Measurements from ENCODE around the gene DDX23. TPM values are rescaled to one million over a fixed set of nuclear protein-coding genes. Genes with fewer than 3 reads are reported as not detected.

The DDX23 gene
- total RNA-seq, 1 experiment from 2014 or later: 107 TPM

DNA sequence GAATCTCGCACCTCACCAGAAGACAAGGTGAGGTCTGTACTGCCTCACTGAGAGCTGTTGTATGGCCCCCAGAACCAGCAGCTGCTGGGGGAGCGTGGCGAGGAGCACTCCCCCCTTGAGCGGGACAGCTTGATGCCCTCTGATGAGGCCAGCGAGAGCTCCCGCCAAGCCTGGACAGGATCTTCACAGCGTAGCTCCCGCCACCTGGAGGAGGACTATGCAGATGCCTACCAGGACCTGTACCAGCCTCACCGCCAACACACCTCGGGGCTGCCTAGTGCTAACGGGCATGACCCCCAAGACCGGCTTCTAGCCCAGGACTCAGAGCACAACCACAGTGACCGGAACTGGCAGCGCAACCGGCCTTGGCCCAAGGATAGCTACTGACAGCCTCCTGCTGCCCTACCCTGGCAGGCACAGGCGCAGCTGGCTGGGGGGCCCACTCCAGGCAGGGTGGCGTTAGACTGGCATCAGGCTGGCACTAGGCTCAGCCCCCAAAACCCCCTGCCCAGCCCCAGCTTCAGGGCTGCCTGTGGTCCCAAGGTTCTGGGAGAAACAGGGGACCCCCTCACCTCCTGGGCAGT is 24.4 kb downstream of the DDX23 start (continued):
- TF ChIP-seq, protein P1, sequence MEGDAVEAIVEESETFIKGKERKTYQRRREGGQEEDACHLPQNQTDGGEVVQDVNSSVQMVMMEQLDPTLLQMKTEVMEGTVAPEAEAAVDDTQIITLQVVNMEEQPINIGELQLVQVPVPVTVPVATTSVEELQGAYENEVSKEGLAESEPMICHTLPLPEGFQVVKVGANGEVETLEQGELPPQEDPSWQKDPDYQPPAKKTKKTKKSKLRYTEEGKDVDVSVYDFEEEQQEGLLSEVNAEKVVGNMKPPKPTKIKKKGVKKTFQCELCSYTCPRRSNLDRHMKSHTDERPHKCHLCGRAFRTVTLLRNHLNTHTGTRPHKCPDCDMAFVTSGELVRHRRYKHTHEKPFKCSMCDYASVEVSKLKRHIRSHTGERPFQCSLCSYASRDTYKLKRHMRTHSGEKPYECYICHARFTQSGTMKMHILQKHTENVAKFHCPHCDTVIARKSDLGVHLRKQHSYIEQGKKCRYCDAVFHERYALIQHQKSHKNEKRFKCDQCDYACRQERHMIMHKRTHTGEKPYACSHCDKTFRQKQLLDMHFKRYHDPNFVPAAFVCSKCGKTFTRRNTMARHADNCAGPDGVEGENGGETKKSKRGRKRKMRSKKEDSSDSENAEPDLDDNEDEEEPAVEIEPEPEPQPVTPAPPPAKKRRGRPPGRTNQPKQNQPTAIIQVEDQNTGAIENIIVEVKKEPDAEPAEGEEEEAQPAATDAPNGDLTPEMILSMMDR (IDR thresholded peaks at IDR 0.05): no peak
- no peak for TF ChIP-seq TP53 (CRISPR knock-in tag; IDR thresholded peaks at IDR 0.05)
- TF ChIP-seq, protein P2, sequence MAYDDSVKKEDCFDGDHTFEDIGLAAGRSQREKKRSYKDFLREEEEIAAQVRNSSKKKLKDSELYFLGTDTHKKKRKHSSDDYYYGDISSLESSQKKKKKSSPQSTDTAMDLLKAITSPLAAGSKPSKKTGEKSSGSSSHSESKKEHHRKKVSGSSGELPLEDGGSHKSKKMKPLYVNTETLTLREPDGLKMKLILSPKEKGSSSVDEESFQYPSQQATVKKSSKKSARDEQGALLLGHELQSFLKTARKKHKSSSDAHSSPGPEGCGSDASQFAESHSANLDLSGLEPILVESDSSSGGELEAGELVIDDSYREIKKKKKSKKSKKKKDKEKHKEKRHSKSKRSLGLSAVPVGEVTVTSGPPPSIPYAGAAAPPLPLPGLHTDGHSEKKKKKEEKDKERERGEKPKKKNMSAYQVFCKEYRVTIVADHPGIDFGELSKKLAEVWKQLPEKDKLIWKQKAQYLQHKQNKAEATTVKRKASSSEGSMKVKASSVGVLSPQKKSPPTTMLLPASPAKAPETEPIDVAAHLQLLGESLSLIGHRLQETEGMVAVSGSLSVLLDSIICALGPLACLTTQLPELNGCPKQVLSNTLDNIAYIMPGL (CRISPR knock-in tag; IDR thresholded peaks at IDR 0.05): no peak

DNA sequence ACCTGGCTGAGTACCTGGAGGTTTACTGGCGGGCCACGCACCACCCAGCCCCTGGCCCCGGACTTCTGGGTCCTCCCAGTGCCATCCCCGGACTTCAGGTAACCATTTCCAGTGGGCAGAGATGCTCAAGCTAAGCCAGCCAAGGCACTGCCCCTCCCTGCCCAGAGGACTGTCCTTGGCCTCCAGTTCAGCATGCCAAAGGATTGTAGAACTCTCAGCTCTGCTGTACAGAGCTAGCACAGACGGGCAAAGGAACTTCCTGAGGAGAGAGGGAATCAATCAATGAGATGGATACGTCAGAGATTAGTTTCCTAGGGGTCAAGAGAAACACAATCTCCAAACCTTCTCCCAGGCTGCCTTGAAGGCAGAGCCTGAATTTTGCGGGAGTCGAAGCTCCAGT is 24.9 kb downstream of the DDX23 start:
- Mint-ChIP-seq H3K4me3 (no peak overlapping the region), H3K27me3 (ENCODE audit: low read depth) (peaks cover 2% of the 10 kb centered on the region; the same call in 1 of the 2 replicates), H3K36me3 (peaks cover 31% of the 10 kb centered on the region), H3K4me1 (peaks cover 13% of the 10 kb centered on the region), H3K27ac (no peak overlapping the region), H3K9me3 (no peaks in the 10 kb centered on the region)
- ATAC-seq (no peak), DNase-seq (ENCODE audit: low spot score) (no peak)
- CTCF ChIA-PET: interaction anchor here (0.9 to 2.9 kb wide), 6 partner anchors 8 to 151 kb away, joined by 3 to 24 read pairs (median 6); partner anchors contain the start of gene WNT1
- TF ChIP-seq FOXJ3 (CRISPR knock-in tag; IDR thresholded peaks at IDR 0.05; ENCODE audit: borderline replicate concordance) (no peak), GTF2I (CRISPR knock-in tag; conservative IDR thresholded peaks at IDR 0.05) (no peak), NR2C2 (CRISPR knock-in tag; IDR thresholded peaks at IDR 0.05) (no peak), CREB1 (CRISPR knock-in tag; IDR thresholded peaks at IDR 0.05) (no peak), NFATC4 (CRISPR knock-in tag; IDR thresholded peaks at IDR 0.05) (no peak), FOXP1 (CRISPR knock-in tag; IDR thresholded peaks at IDR 0.05; ENCODE audit: borderline replicate concordance) (no peak), ZNF138 (CRISPR knock-in tag; conservative IDR thresholded peaks at IDR 0.05) (no peak), ZNF263 (CRISPR knock-in tag; IDR thresholded peaks at IDR 0.05; ENCODE audit: low read depth) (no peak), ZNF671 (CRISPR knock-in tag; IDR thresholded peaks at IDR 0.05) (no peak)
- TF ChIP-seq, protein P3, sequence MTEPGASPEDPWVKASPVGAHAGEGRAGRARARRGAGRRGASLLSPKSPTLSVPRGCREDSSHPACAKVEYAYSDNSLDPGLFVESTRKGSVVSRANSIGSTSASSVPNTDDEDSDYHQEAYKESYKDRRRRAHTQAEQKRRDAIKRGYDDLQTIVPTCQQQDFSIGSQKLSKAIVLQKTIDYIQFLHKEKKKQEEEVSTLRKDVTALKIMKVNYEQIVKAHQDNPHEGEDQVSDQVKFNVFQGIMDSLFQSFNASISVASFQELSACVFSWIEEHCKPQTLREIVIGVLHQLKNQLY (CRISPR knock-in tag; IDR thresholded peaks at IDR 0.05): no peak
- POLR2A ChIA-PET: interaction anchor here (0.5 to 1.9 kb wide), 3 partner anchors 26 to 145 kb away, joined by 3 to 8 read pairs (median 4); partner anchors contain the start of genes DDX23 and KANSL2

DNA sequence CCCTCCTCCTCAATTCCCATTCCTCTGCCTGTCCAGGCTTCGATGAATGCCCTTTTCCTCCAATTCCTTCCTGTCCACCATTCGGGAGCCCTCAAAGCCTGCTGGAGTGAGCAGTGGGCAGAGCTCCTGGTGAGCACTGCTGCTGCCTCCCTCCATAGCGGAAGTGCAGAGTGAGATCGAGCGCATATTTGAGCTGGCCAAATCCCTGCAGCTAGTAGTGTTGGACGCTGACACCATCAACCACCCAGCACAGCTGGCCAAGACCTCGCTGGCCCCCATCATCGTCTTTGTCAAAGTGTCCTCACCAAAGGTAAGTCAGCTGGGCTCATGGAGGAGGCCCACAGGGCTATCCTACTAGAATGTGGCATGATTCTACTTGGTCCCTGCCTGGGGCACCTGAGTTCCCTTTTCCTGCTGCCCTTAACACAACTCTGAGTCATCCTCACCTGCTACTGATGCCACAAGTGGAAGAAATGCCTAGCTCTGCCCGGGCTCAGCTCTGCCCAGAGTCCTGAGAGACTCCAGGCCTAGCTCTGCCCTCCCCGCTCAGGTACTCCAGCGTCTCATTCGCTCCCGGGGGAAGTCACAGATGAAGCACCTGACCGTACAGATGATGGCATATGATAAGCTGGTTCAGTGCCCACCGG is 25.6 kb downstream of the DDX23 start:
- no peak for ATAC-seq
- Mint-ChIP-seq H3K9me3 (no peaks in the 10 kb centered on the region), H3K4me3 (no peak overlapping the region), H3K36me3 (peaks cover 24% of the 10 kb centered on the region), H3K27ac (peak overlapping the region; percentile 51; the same call in 1 of the 2 replicates), H3K4me1 (peaks cover 13% of the 10 kb centered on the region), H3K27me3 (ENCODE audit: low read depth) (peaks cover 4% of the 10 kb centered on the region; the same call in 1 of the 2 replicates)
- TF ChIP-seq ZNF121 (CRISPR knock-in tag; IDR thresholded peaks at IDR 0.05): no peak
- TF ChIP-seq, protein P4, sequence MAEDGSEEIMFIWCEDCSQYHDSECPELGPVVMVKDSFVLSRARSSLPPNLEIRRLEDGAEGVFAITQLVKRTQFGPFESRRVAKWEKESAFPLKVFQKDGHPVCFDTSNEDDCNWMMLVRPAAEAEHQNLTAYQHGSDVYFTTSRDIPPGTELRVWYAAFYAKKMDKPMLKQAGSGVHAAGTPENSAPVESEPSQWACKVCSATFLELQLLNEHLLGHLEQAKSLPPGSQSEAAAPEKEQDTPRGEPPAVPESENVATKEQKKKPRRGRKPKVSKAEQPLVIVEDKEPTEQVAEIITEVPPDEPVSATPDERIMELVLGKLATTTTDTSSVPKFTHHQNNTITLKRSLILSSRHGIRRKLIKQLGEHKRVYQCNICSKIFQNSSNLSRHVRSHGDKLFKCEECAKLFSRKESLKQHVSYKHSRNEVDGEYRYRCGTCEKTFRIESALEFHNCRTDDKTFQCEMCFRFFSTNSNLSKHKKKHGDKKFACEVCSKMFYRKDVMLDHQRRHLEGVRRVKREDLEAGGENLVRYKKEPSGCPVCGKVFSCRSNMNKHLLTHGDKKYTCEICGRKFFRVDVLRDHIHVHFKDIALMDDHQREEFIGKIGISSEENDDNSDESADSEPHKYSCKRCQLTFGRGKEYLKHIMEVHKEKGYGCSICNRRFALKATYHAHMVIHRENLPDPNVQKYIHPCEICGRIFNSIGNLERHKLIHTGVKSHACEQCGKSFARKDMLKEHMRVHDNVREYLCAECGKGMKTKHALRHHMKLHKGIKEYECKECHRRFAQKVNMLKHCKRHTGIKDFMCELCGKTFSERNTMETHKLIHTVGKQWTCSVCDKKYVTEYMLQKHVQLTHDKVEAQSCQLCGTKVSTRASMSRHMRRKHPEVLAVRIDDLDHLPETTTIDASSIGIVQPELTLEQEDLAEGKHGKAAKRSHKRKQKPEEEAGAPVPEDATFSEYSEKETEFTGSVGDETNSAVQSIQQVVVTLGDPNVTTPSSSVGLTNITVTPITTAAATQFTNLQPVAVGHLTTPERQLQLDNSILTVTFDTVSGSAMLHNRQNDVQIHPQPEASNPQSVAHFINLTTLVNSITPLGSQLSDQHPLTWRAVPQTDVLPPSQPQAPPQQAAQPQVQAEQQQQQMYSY (CRISPR knock-in tag; IDR thresholded peaks at IDR 0.05): no peak
- TF ChIP-seq GRHL2 (CRISPR knock-in tag; IDR thresholded peaks at IDR 0.05; ENCODE audit: insufficient replicate concordance, severe bottlenecking): no peak
- TF ChIP-seq, protein P5, sequence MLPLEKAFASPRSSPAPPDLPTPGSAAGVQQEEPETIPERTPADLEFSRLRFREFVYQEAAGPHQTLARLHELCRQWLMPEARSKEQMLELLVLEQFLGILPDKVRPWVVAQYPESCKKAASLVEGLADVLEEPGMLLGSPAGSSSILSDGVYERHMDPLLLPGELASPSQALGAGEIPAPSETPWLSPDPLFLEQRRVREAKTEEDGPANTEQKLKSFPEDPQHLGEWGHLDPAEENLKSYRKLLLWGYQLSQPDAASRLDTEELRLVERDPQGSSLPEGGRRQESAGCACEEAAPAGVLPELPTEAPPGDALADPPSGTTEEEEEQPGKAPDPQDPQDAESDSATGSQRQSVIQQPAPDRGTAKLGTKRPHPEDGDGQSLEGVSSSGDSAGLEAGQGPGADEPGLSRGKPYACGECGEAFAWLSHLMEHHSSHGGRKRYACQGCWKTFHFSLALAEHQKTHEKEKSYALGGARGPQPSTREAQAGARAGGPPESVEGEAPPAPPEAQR (CRISPR knock-in tag; IDR thresholded peaks at IDR 0.05): no peak
- TF ChIP-seq CREM (CRISPR knock-in tag; IDR thresholded peaks at IDR 0.05): no peak
- TF ChIP-seq, protein P6, sequence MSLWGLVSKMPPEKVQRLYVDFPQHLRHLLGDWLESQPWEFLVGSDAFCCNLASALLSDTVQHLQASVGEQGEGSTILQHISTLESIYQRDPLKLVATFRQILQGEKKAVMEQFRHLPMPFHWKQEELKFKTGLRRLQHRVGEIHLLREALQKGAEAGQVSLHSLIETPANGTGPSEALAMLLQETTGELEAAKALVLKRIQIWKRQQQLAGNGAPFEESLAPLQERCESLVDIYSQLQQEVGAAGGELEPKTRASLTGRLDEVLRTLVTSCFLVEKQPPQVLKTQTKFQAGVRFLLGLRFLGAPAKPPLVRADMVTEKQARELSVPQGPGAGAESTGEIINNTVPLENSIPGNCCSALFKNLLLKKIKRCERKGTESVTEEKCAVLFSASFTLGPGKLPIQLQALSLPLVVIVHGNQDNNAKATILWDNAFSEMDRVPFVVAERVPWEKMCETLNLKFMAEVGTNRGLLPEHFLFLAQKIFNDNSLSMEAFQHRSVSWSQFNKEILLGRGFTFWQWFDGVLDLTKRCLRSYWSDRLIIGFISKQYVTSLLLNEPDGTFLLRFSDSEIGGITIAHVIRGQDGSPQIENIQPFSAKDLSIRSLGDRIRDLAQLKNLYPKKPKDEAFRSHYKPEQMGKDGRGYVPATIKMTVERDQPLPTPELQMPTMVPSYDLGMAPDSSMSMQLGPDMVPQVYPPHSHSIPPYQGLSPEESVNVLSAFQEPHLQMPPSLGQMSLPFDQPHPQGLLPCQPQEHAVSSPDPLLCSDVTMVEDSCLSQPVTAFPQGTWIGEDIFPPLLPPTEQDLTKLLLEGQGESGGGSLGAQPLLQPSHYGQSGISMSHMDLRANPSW (CRISPR knock-in tag; conservative IDR thresholded peaks at IDR 0.05; ENCODE audit: low read depth): no peak
- TF ChIP-seq GTF2I (CRISPR knock-in tag; conservative IDR thresholded peaks at IDR 0.05): no peak
- TF ChIP-seq PRRX2 (CRISPR knock-in tag; IDR thresholded peaks at IDR 0.05): no peak
- no peak for DNase-seq (ENCODE audit: low spot score)
- ChIA-PET CTCF (interaction anchor here (0.8 to 2.9 kb wide), 7 partner anchors 9 to 162 kb away, joined by 3 to 24 read pairs (median 4); partner anchors contain the start of gene WNT1), POLR2A (interaction anchor here (1.9 kb wide), 1 partner anchor 26 kb away, joined by 8 read pairs; the partner anchor contains the start of gene DDX23)

All from WTC11 (cell line).